ENCODE results near the gene WDR47. TPM values are rescaled to one million over a fixed set of nuclear protein-coding genes. Genes with fewer than 3 reads are reported as not detected.

The WDR47 gene
- total RNA-seq, 1 experiment from 2014 or later: 6.4 TPM

- Histone ChIP-seq H3K4me3 (no peak overlapping the region), H3K27ac (no peak overlapping the region), H3K4me2 (no peak overlapping the region), H3K36me3 (ENCODE audit: low read depth) (peaks cover under 1% of the 10 kb centered on the region), H3K79me2 (ENCODE audit: low read depth) (peaks cover 90% of the 10 kb centered on the region), H3K9me2 (ENCODE audit: insufficient read depth) (no peaks in the 10 kb centered on the region), H3K27me3 (ENCODE audit: insufficient read depth, low read depth) (no peaks in the 10 kb centered on the region), H3K4me1 (replicated peaks; ENCODE audit: insufficient read depth) (no peaks in the 10 kb centered on the region), H4K20me1 (ENCODE audit: insufficient read depth) (peaks cover 17% of the 10 kb centered on the region; the same call in 1 of the 2 replicates), H2AFZ (no peak overlapping the region), H3K9me3 (ENCODE audit: insufficient read depth, low read depth) (no peaks in the 10 kb centered on the region), H3F3A (ENCODE audit: insufficient read depth, low read depth) (no peaks in the 10 kb centered on the region)
- ChIA-PET POLR2A (ENCODE audit: unreplicated experiment) (no interaction called here), CTCF (no interaction called here)
- BruUV-seq (replicated peaks): no TSS peak
- intact Hi-C loops (cut with micrococcal nuclease; ENCODE audit: unreplicated experiment): loop anchor here (10.0 kb wide), 1 partner anchor 310 kb away; no protein-coding TSS in a partner anchor
- DNase-seq: no peak
- TF ChIP-seq CTCF (conservative IDR thresholded peaks at IDR 0.05) (no peak), EZH2 (IDR thresholded peaks at IDR 0.05; ENCODE audit: low read depth) (no peak)
Observed at GRCh38 chr1:108955111-108955510, 86.8 kb downstream of the WDR47 start.

- no peak for DNase-seq
- no peak overlapping the region for H3K27ac ChIP-seq
- peaks cover 3% of the 10 kb centered on the region; the same call in 1 of the 2 replicates for H3F3A ChIP-seq (ENCODE audit: insufficient read depth, low read depth)
- peaks cover 79% of the 10 kb centered on the region for H3K79me2 ChIP-seq (ENCODE audit: low read depth)
- no peaks in the 10 kb centered on the region for H3K9me3 ChIP-seq (ENCODE audit: insufficient read depth, low read depth)
- no peaks in the 10 kb centered on the region for H3K9me2 ChIP-seq (ENCODE audit: insufficient read depth)
- intact Hi-C loops (cut with micrococcal nuclease; ENCODE audit: unreplicated experiment): loop anchor here (10.0 kb wide), 1 partner anchor 311 kb away; no protein-coding TSS in a partner anchor
- H4K20me1 ChIP-seq (ENCODE audit: insufficient read depth): peaks cover 18% of the 10 kb centered on the region; the same call in 1 of the 2 replicates
- H3K4me3 ChIP-seq: no peak overlapping the region
- peaks cover 4% of the 10 kb centered on the region; the same call in 1 of the 2 replicates for H3K36me3 ChIP-seq (ENCODE audit: low read depth)
- no TSS peak for BruUV-seq (replicated peaks)
- TF ChIP-seq EZH2 (IDR thresholded peaks at IDR 0.05; ENCODE audit: low read depth): no peak
- TF ChIP-seq CTCF (conservative IDR thresholded peaks at IDR 0.05): no peak
- POLR2A ChIA-PET (ENCODE audit: unreplicated experiment): no interaction called here
- H3K4me2 ChIP-seq: no peak overlapping the region
- CTCF ChIA-PET: no interaction called here
- no peaks in the 10 kb centered on the region for H3K27me3 ChIP-seq (ENCODE audit: insufficient read depth, low read depth)
- no peaks in the 10 kb centered on the region for H3K4me1 ChIP-seq (replicated peaks; ENCODE audit: insufficient read depth)
- no peak overlapping the region for H2AFZ ChIP-seq
Observed at GRCh38 chr1:108953452-108953851, 88.5 kb downstream of the WDR47 start.

GRCh38 chr1:108951242-108951641 lies 90.7 kb downstream of the WDR47 start:
- Histone ChIP-seq H3K4me1 (replicated peaks; ENCODE audit: insufficient read depth) (no peaks in the 10 kb centered on the region), H3K27ac (no peak overlapping the region), H3K9me2 (ENCODE audit: insufficient read depth) (no peaks in the 10 kb centered on the region), H4K20me1 (ENCODE audit: insufficient read depth) (peaks cover 25% of the 10 kb centered on the region), H3K36me3 (ENCODE audit: low read depth) (peaks cover 12% of the 10 kb centered on the region), H3K27me3 (ENCODE audit: insufficient read depth, low read depth) (no peaks in the 10 kb centered on the region), H2AFZ (no peak overlapping the region), H3K79me2 (ENCODE audit: low read depth) (peaks cover 58% of the 10 kb centered on the region), H3F3A (ENCODE audit: insufficient read depth, low read depth) (peaks cover 3% of the 10 kb centered on the region; the same call in 1 of the 2 replicates), H3K4me2 (no peak overlapping the region), H3K9me3 (ENCODE audit: insufficient read depth, low read depth) (no peaks in the 10 kb centered on the region), H3K4me3 (no peak overlapping the region)
- no peak for DNase-seq
- POLR2A ChIA-PET (ENCODE audit: unreplicated experiment): no interaction called here
- intact Hi-C loops (cut with micrococcal nuclease; ENCODE audit: unreplicated experiment): loop anchor here (10.0 kb wide), 1 partner anchor 314 kb away; no protein-coding TSS in a partner anchor
- CTCF ChIA-PET: no interaction called here
- TF ChIP-seq CTCF (conservative IDR thresholded peaks at IDR 0.05) (no peak), EZH2 (IDR thresholded peaks at IDR 0.05; ENCODE audit: low read depth) (no peak)
- no TSS peak for BruUV-seq (replicated peaks)

Measured in PC-9 (cell line).